Fibroblast of lung (primary cell): ENCODE data around the gene GAL3ST2. TPM values are rescaled to one million over a fixed set of nuclear protein-coding genes. Genes with fewer than 3 reads are reported as not detected.

Source experiments
- DNase-seq, 2 donors: peaks; one replicate each; pipeline versions ENCODE4 v3.0.0 to v3.0.0-alpha.2; 2010; ENCODE audit warnings: low read depth in 2 of 2
- H2AFZ ChIP-seq: 2 replicates; pipeline ENCODE4 v1.5.1; 2012; ENCODE audit warnings: low read length, control low read depth, inconsistent platforms
- H3K27ac ChIP-seq: 2 replicates; pipeline ENCODE4 v1.5.1; 2011; ENCODE audit warnings: low read length, control low read depth; ENCODE audit not compliant: insufficient read depth
- H3K27me3 ChIP-seq: 2 replicates; pipeline ENCODE4 v1.5.1; 2011; ENCODE audit warnings: mild to moderate bottlenecking, low read length; ENCODE audit not compliant: control insufficient read depth, insufficient read depth
- H3K36me3 ChIP-seq: 2 replicates; pipeline ENCODE4 v1.5.1; 2011; ENCODE audit warnings: low read length; ENCODE audit not compliant: control insufficient read depth, insufficient read depth
- H3K4me1 ChIP-seq: 2 replicates; pipeline ENCODE4 v1.5.1; 2011; ENCODE audit warnings: low read length; ENCODE audit not compliant: control insufficient read depth, insufficient read depth; ENCODE audit errors: extremely low read depth
- H3K4me2 ChIP-seq: 2 replicates; pipeline ENCODE4 v1.5.1; 2011; ENCODE audit warnings: low read length, control low read depth; ENCODE audit not compliant: insufficient read depth; ENCODE audit errors: extremely low read depth
- H3K4me3 ChIP-seq, 4 experiments: fragments of 200-600 bp in 1 of 4; sonication (generic) in 1 of 4; replicated peaks in 1 of 4; 2 replicates each; pipeline ENCODE4 v1.5.1; 2011 to 2016; ENCODE audit warnings: low read length in 4 of 4, low read depth in 3 of 4, mild to moderate bottlenecking in 3 of 4, control low read depth in 2 of 4, inconsistent platforms in 1 of 4, mixed read lengths in 1 of 4; ENCODE audit not compliant: insufficient read depth in 1 of 4; ENCODE audit errors: control extremely low read depth in 1 of 4
- H3K79me2 ChIP-seq: 2 replicates; pipeline ENCODE4 v1.5.1; 2012; ENCODE audit warnings: mild to moderate bottlenecking, low read length, inconsistent platforms; ENCODE audit not compliant: control insufficient read depth, insufficient read depth
- H3K9ac ChIP-seq: 2 replicates; pipeline ENCODE4 v1.5.1; 2011; ENCODE audit warnings: mild to moderate bottlenecking, low read length, control low read depth; ENCODE audit not compliant: insufficient read depth
- H3K9me3 ChIP-seq: 2 replicates; pipeline ENCODE4 v1.5.1; 2012; ENCODE audit warnings: low read depth, low read length; ENCODE audit not compliant: control insufficient read depth, insufficient read depth
- H4K20me1 ChIP-seq: 2 replicates; pipeline ENCODE4 v1.5.1; 2011; ENCODE audit warnings: low read length; ENCODE audit not compliant: control insufficient read depth, insufficient read depth; ENCODE audit errors: extremely low read depth
- CTCF ChIP-seq, 2 donors: IDR thresholded peaks in 1 of 2; conservative IDR thresholded peaks in 1 of 2; 1 replicate in 1 of 2; 2 replicates in 1 of 2; pipeline ENCODE4 v1.5.1; 2011 to 2012; ENCODE audit warnings: low read length in 2 of 2, control low read depth in 1 of 2, inconsistent platforms in 1 of 2, low read depth in 1 of 2, mild to moderate bottlenecking in 1 of 2
- EZH2 ChIP-seq: IDR thresholded peaks from 2 replicates; pipeline ENCODE4 v1.5.1; 2012; ENCODE audit warnings: low read length, control low read depth, mild to moderate bottlenecking; ENCODE audit errors: missing control alignments
- polyA plus RNA-seq, 2 donors: library from polyadenylated mRNA; depleted of rRNA in 1 of 2; stranded (reverse) in 1 of 2; unstranded in 1 of 2; fragments of >200 nt; gene quantifications; 2 replicates each; pipeline ENCODE4 v1.2.1, GENCODE V29; 2011 to 2012; ENCODE audit warnings: missing spikeins in 1 of 2
- total RNA-seq: library from RNA; depleted of rRNA; stranded (reverse); fragments of >200 nt; gene quantifications from 2 replicates; pipeline ENCODE4 v1.2.1, GENCODE V29; 2014

Gene GAL3ST2
- total and polyA plus RNA-seq, 2 donors (not counting 1 experiment from before 2014, with no cell fraction given), result 0.17 TPM; not detected in 1

GRCh38 chr2:241752689-241753276 is 23.8 kb upstream of the GAL3ST2 start:
- Histone ChIP-seq H3K9me3 (no peaks in the 10 kb centered on the region), H4K20me1 (no peaks in the 10 kb centered on the region), H3K9ac (no peak overlapping the region), H3K27ac (no peak overlapping the region), H3K36me3 (peaks cover 15% of the 10 kb centered on the region), H2AFZ (no peak overlapping the region), H3K27me3 (no peaks in the 10 kb centered on the region), H3K4me1 (no peaks in the 10 kb centered on the region), H3K4me2 (no peak overlapping the region), H3K4me3 (no peak overlapping the region), H3K79me2 (no peaks in the 10 kb centered on the region)
- no peak for TF ChIP-seq EZH2
- no peak for TF ChIP-seq CTCF (conservative IDR thresholded peaks at IDR 0.05 in 1 of 2, IDR thresholded peaks at IDR 0.05 in 1 of 2; ENCODE audit: low read depth in 1 of 2, low read length in 2 of 2)
- no peak for DNase-seq

GRCh38 chr2:241753493-241753892 is 23.1 kb upstream of the GAL3ST2 start:
- no peak for DNase-seq
- no peak overlapping the region for H2AFZ ChIP-seq
- H3K79me2 ChIP-seq, result no peaks in the 10 kb centered on the region
- H3K4me1 ChIP-seq, result no peaks in the 10 kb centered on the region
- TF ChIP-seq EZH2 (no peak), CTCF (conservative IDR thresholded peaks at IDR 0.05 in 1 of 2, IDR thresholded peaks at IDR 0.05 in 1 of 2; ENCODE audit: low read depth in 1 of 2, low read length in 2 of 2) (no peak)
- no peaks in the 10 kb centered on the region for H3K27me3 ChIP-seq
- H4K20me1 ChIP-seq, result no peaks in the 10 kb centered on the region
- H3K4me2 ChIP-seq, result no peak overlapping the region
- H3K36me3 ChIP-seq, result peaks cover 15% of the 10 kb centered on the region
- H3K9ac ChIP-seq, result no peak overlapping the region
- H3K9me3 ChIP-seq, result no peaks in the 10 kb centered on the region
- H3K4me3 ChIP-seq, result no peak overlapping the region
- H3K27ac ChIP-seq, result no peak overlapping the region

GRCh38 chr2:241754042-241754441 is 22.6 kb upstream of the GAL3ST2 start:
- TF ChIP-seq CTCF (conservative IDR thresholded peaks at IDR 0.05 in 1 of 2, IDR thresholded peaks at IDR 0.05 in 1 of 2; ENCODE audit: low read depth in 1 of 2, low read length in 2 of 2) (no peak), EZH2 (no peak)
- Histone ChIP-seq H3K79me2 (no peaks in the 10 kb centered on the region), H3K36me3 (peaks cover 12% of the 10 kb centered on the region), H4K20me1 (no peaks in the 10 kb centered on the region), H3K27ac (no peak overlapping the region), H3K27me3 (no peaks in the 10 kb centered on the region), H3K4me2 (no peak overlapping the region), H3K4me1 (no peaks in the 10 kb centered on the region), H3K4me3 (no peak overlapping the region), H3K9ac (no peak overlapping the region), H2AFZ (no peak overlapping the region), H3K9me3 (no peaks in the 10 kb centered on the region)
- no peak for DNase-seq
